Hepatocyte (in vitro differentiated cells): ENCODE data around the gene NTNG2. TPM values are rescaled to one million over a fixed set of nuclear protein-coding genes. Genes with fewer than 3 reads are reported as not detected.
A peak's percentile ranks its signal among the peaks of the same experiment; 100 is the strongest.

Source experiments
- DNase-seq: peaks from one replicate; pipeline ENCODE4 v3.0.0-alpha.2; 2016; ENCODE audit warnings: low spot score
- H2AFZ ChIP-seq: fragments of 200-600 bp; sonication (generic); 2 replicates; pipeline ENCODE4 v1.6.0; 2016; ENCODE audit warnings: antibody characterized with exemption, mild to moderate bottlenecking
- H3K27ac ChIP-seq: fragments of 200-600 bp; sonication (generic); 2 replicates; pipeline ENCODE4 v1.5.1; 2016; ENCODE audit warnings: mild to moderate bottlenecking
- H3K27me3 ChIP-seq: fragments of 200-600 bp; sonication (generic); 2 replicates; pipeline ENCODE4 v1.6.1; 2016
- H3K36me3 ChIP-seq: fragments of 200-600 bp; sonication (generic); replicated peaks from 2 replicates; pipeline ENCODE4 v1.5.1; 2016; ENCODE audit warnings: low read depth; ENCODE audit not compliant: insufficient read depth
- H3K4me1 ChIP-seq: fragments of 200-600 bp; sonication (generic); 2 replicates; pipeline ENCODE4 v1.5.1; 2016; ENCODE audit warnings: mild to moderate bottlenecking, moderate library complexity; ENCODE audit not compliant: insufficient read depth
- H3K4me2 ChIP-seq: fragments of 200-600 bp; sonication (generic); 2 replicates; pipeline ENCODE4 v1.6.0; 2016
- H3K4me3 ChIP-seq: fragments of 200-600 bp; sonication (generic); 2 replicates; pipeline ENCODE4 v1.5.1; 2016; ENCODE audit warnings: mild to moderate bottlenecking
- H3K79me2 ChIP-seq: fragments of 200-600 bp; sonication (generic); 2 replicates; pipeline ENCODE4 v1.6.0; 2017; ENCODE audit warnings: mild to moderate bottlenecking
- H3K9me2 ChIP-seq: fragments of 200-600 bp; sonication (generic); replicated peaks from 2 replicates; pipeline ENCODE4 v1.6.0; 2017; ENCODE audit warnings: mild to moderate bottlenecking; ENCODE audit not compliant: insufficient read depth
- H3K9me3 ChIP-seq: fragments of 200-600 bp; sonication (generic); 2 replicates; pipeline ENCODE4 v1.5.1; 2016; ENCODE audit warnings: low read depth, mild to moderate bottlenecking
- H4K20me1 ChIP-seq: fragments of 200-600 bp; sonication (generic); 2 replicates; pipeline ENCODE4 v1.6.0; 2016; ENCODE audit warnings: mild to moderate bottlenecking; ENCODE audit not compliant: insufficient read depth, poor library complexity, severe bottlenecking
- CTCF ChIP-seq: fragments of 200-600 bp; sonication (generic); IDR thresholded peaks from 2 replicates; pipeline ENCODE4 v1.5.1; 2016; ENCODE audit warnings: antibody characterized with exemption, mild to moderate bottlenecking; ENCODE audit not compliant: poor library complexity
- EZH2 ChIP-seq: fragments of 200-600 bp; sonication (generic); IDR thresholded peaks from 2 replicates; pipeline ENCODE4 v1.6.1; 2016; ENCODE audit warnings: antibody characterized with exemption, mild to moderate bottlenecking, borderline replicate concordance
- EZH2phosphoT487 ChIP-seq: fragments of 200-600 bp; sonication (generic); IDR thresholded peaks from one replicate; pipeline ENCODE4 v1.6.1; 2018; ENCODE audit warnings: antibody characterized with exemption, mild to moderate bottlenecking, low read depth, moderate library complexity; ENCODE audit not compliant: unreplicated experiment, severe bottlenecking
- WGBS: methylation state at CpG from one replicate; pipeline ENCODE4 v1.1.6; 2016; ENCODE audit warnings: low lambda C conversion rate; ENCODE audit errors: missing lambda C conversion rate; 5-methylcytosine and 5-hydroxymethylcytosine counted together
- polyA plus RNA-seq: library from polyadenylated mRNA; unstranded; fragments of >200 nt; fragmentation: Nextera tagmentation; extraction: Ambion mirVana; gene quantifications from 2 replicates; pipeline ENCODE4 v1.2.1, GENCODE V29; 2016
- total RNA-seq: library from RNA; depleted of rRNA; stranded (reverse); fragments of >200 nt; gene quantifications from 2 replicates; pipeline ENCODE4 v1.2.3, GENCODE V29; 2014

The NTNG2 gene
- total and polyA plus RNA-seq, 2 experiments from 2014 or later: 0.48 to 1.8 TPM

- WGBS: 53% methylated on average over 19 of the region's 19 CpGs
- no peak overlapping the region for H3K4me3 ChIP-seq
- no peak overlapping the region for H2AFZ ChIP-seq
Measured at GRCh38 chr9:132235894-132236661, 74.2 kb downstream of the NTNG2 start.

DNA sequence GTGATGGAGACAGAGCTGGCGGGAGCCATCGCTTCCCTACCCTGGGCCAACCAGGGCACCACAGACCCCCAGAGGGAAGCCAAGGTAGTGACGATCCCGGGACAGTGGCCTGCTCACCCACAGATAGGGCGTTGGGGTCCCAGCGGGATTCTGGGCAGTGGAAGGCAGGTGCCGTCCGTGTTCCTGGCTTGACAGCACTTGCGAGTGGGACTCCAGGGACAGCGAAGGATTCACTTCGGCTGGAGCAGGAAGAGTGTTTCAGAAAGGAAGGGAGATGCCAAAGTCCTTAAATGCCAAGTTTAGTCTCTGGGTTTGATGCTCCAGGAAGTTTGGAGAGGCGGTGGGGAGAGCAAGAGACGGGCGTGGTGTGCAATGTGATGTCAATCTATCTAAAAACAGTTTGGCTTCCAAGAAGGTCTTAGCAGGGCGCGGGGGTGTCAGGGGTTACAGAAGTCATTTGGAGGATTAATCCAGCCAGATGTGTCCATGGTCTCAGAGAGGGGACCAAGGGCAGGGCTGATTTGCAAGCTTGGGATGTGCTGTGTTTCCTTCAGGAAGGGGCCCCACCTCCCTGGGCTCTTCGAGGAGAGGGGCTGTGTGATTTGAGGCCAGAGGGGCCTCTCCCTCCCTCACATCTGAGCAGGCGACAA lies 74.9 kb downstream of the NTNG2 start:
- no peak overlapping the region for H3K4me2 ChIP-seq
- no peaks in the 10 kb centered on the region for H4K20me1 ChIP-seq
- no peak for DNase-seq
- H3K27ac ChIP-seq: no peak overlapping the region
- TF ChIP-seq EZH2: no peak
- no peak for TF ChIP-seq CTCF
- TF ChIP-seq EZH2phosphoT487: no peak
- H3K9me3 ChIP-seq: no peaks in the 10 kb centered on the region
- peaks cover 4% of the 10 kb centered on the region for H3K4me1 ChIP-seq
- H3K79me2 ChIP-seq: no peaks in the 10 kb centered on the region
- H3K36me3 ChIP-seq: no peaks in the 10 kb centered on the region
- no peaks in the 10 kb centered on the region for H3K27me3 ChIP-seq
- no peak overlapping the region for H2AFZ ChIP-seq
- H3K9me2 ChIP-seq: no peaks in the 10 kb centered on the region
- H3K4me3 ChIP-seq: no peak overlapping the region
- 69% methylated on average over 18 of the region's 18 CpGs for WGBS

More at GRCh38 chr9:132235894-132236661, 74.2 kb downstream of the NTNG2 start:
- Histone ChIP-seq H3K4me2 (no peak overlapping the region), H3K27ac (no peak overlapping the region), H4K20me1 (no peaks in the 10 kb centered on the region), H3K4me1 (no peaks in the 10 kb centered on the region), H3K9me2 (no peaks in the 10 kb centered on the region), H3K9me3 (no peaks in the 10 kb centered on the region), H3K36me3 (no peaks in the 10 kb centered on the region), H3K79me2 (no peaks in the 10 kb centered on the region), H3K27me3 (no peaks in the 10 kb centered on the region)
- peak; percentile 88 for DNase-seq
- TF ChIP-seq EZH2 (no peak), CTCF (peak; percentile 96), EZH2phosphoT487 (no peak)

DNA sequence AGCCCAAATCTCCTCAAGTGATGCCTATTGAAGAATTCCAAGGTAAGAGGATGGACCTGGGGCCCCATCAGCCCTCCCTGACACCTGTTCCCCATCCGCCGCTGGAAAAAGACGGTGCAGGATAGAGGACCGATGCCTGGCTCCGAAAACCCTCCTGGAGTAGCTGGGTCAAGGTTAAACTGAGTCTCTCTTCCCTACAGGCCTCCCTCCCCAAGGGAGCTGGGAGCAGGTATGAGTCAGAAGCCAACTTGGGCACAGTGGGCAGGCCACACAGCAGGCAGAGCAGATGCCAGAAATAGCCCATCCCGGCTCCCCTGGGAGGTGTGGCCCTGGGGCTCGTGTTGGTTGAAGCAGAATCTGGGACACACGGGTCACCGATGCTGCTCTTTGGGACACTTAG lies 75.6 kb downstream of the NTNG2 start:
- Histone ChIP-seq H3K9me2 (no peaks in the 10 kb centered on the region), H3K4me3 (no peak overlapping the region), H3K9me3 (no peaks in the 10 kb centered on the region), H3K36me3 (no peaks in the 10 kb centered on the region), H2AFZ (no peak overlapping the region), H4K20me1 (no peaks in the 10 kb centered on the region), H3K79me2 (no peaks in the 10 kb centered on the region), H3K4me2 (no peak overlapping the region), H3K4me1 (peaks cover 6% of the 10 kb centered on the region), H3K27ac (no peak overlapping the region), H3K27me3 (no peaks in the 10 kb centered on the region)
- no peak for DNase-seq
- TF ChIP-seq EZH2phosphoT487 (no peak), CTCF (no peak), EZH2 (no peak)
- 84% methylated on average over 9 of the region's 9 CpGs for WGBS
